Left lung (tissue), 10 donors: ENCODE measurements around the gene GRIK3. TPM values are rescaled to one million over a fixed set of nuclear protein-coding genes. Genes with fewer than 3 reads are reported as not detected.

Experiments
- ATAC-seq: fragments of 200-7000 bp; cut with Tn5 transposase; one replicate; pipeline ENCODE4 v1.9.1; 2020; ENCODE audit warnings: moderate library complexity
- DNase-seq, 4 donors: peaks; one replicate each; pipeline ENCODE4 v3.0.0-alpha.2; 2013 to 2020
- H3K27ac ChIP-seq, 2 donors: fragments of 200-600 bp; sonication (generic) in 1 of 2; one replicate each; pipeline versions ENCODE4 v1.5.0 to v1.8.0; 2020 to 2021
- H3K27me3 ChIP-seq, 2 donors: fragments of 200-600 bp; sonication (generic) in 1 of 2; one replicate each; pipeline versions ENCODE4 v1.5.0 to v1.8.0; 2020 to 2021
- H3K36me3 ChIP-seq, 2 donors: fragments of 200-600 bp; sonication (generic) in 1 of 2; one replicate each; pipeline versions ENCODE4 v1.5.0 to v1.8.0; 2020 to 2021
- H3K4me1 ChIP-seq, 2 donors: fragments of 200-600 bp; one replicate each; pipeline ENCODE4 v1.8.0; 2021
- H3K4me3 ChIP-seq, 2 donors: fragments of 200-600 bp; sonication (generic) in 1 of 2; one replicate each; pipeline versions ENCODE4 v1.5.0 to v1.8.0; 2020 to 2021; ENCODE audit warnings: mild to moderate bottlenecking in 1 of 2
- H3K9me3 ChIP-seq, 2 donors: fragments of 200-600 bp; sonication (generic) in 1 of 2; one replicate each; pipeline versions ENCODE4 v1.5.0 to v1.8.0; 2020 to 2021
- intact Hi-C, 2 donors: fragments of 100-400 bp; cut with DNase I; formaldehyde crosslinking; loops; one replicate each; pipeline versions ENCODE4 v1.11.2 to v1.14.2; 2022
- polyA plus RNA-seq, 6 donors: library from polyadenylated mRNA; unstranded; fragments of 120-200 nt; gene quantifications; one replicate each; pipeline ENCODE4 v1.2.1, GENCODE V29; 2013; ENCODE audit not compliant: insufficient read length in 6 of 6
- total RNA-seq, 2 donors: library from RNA; stranded (reverse); fragmentation: NEBNext Ultra II Directional; extraction: Animal tissue kit (Norgen Biotek cat#: 25700); gene quantifications; one replicate each; pipeline ENCODE4 v1.2.1, GENCODE V29; 2021
- TF ChIP-seq, protein P1 (sequence below), 2 donors: fragments of 200-600 bp; sonication (generic) in 1 of 2; IDR thresholded peaks; one replicate each; pipeline versions ENCODE4 v1.5.0 to v1.8.0; 2021; ENCODE audit warnings: antibody characterized with exemption in 2 of 2
- donor health status: DM: no; HTN: yes; CAD: no.
- donor health status: DM: no; HTN: no; CAD: no.

The GRIK3 gene
- total and polyA plus RNA-seq, 8 donors: 0.18 to 1.2 (median 0.48) TPM; not detected in 1

DNA sequence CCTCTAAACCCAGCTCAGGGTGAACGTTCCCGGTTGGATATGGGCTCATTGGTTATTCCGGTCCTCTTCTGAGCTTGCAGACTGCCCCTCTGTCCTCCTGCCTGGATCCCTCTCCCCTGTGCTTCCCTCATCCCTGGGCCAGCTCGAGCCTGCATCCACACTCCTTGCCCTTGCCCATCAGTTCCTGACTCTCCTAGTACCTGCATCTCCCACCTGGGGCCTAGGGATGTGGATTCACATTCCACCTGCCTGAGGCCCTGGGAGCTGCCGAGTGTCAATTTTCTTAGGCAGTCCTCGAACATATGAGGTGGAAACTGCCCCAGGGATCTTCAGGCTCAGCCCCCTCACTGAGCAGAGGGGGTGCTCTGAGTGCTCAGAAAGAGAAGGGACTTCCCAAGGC is 252.2 kb downstream of the GRIK3 start:
- no peak for ATAC-seq
- TF ChIP-seq, protein P1, sequence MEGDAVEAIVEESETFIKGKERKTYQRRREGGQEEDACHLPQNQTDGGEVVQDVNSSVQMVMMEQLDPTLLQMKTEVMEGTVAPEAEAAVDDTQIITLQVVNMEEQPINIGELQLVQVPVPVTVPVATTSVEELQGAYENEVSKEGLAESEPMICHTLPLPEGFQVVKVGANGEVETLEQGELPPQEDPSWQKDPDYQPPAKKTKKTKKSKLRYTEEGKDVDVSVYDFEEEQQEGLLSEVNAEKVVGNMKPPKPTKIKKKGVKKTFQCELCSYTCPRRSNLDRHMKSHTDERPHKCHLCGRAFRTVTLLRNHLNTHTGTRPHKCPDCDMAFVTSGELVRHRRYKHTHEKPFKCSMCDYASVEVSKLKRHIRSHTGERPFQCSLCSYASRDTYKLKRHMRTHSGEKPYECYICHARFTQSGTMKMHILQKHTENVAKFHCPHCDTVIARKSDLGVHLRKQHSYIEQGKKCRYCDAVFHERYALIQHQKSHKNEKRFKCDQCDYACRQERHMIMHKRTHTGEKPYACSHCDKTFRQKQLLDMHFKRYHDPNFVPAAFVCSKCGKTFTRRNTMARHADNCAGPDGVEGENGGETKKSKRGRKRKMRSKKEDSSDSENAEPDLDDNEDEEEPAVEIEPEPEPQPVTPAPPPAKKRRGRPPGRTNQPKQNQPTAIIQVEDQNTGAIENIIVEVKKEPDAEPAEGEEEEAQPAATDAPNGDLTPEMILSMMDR (IDR thresholded peaks at IDR 0.05): no peak
- H3K4me1 ChIP-seq: no peaks in the 10 kb centered on the region

DNA sequence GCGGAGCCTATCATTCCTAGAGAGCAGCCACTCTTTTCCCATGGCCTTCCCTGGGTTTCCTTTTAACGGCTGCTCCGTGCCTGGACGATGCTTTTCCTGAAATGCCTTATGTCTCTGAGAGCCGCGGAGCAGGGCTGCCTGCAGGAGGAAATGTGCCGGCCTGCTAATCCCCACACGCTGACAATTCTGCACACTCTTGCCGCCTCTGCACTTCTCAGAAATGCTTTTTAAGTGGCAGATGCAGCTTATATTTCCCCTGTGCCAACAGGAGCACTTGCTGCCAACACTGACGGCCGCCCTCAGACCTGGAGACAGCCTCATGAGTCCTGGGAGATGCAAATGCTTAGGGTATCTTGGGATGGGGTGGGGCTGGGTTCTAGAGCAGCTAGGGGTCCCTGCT is 253.2 kb downstream of the GRIK3 start:
- DNase-seq: no peak
- no peaks in the 10 kb centered on the region for H3K9me3 ChIP-seq
- H3K4me3 ChIP-seq: no peak overlapping the region
- no peak overlapping the region for H3K27ac ChIP-seq
- ATAC-seq: no peak
- TF ChIP-seq, protein P1 (IDR thresholded peaks at IDR 0.05): no peak
- intact Hi-C loops: no loop called here
- no peaks in the 10 kb centered on the region for H3K36me3 ChIP-seq
- H3K27me3 ChIP-seq: peaks cover 0 to 25% of the 10 kb centered on the region in 2 donors
- H3K4me1 ChIP-seq: no peaks in the 10 kb centered on the region

More for the DNA sequence above, 252.2 kb downstream of the GRIK3 start:
- no peak overlapping the region for H3K4me3 ChIP-seq
- no peaks in the 10 kb centered on the region for H3K9me3 ChIP-seq
- no peaks in the 10 kb centered on the region for H3K36me3 ChIP-seq
- H3K27ac ChIP-seq: no peak overlapping the region
- H3K27me3 ChIP-seq: peaks cover 0 to 22% of the 10 kb centered on the region in 2 donors
- no peak for DNase-seq
- intact Hi-C loops: no loop called here

DNA sequence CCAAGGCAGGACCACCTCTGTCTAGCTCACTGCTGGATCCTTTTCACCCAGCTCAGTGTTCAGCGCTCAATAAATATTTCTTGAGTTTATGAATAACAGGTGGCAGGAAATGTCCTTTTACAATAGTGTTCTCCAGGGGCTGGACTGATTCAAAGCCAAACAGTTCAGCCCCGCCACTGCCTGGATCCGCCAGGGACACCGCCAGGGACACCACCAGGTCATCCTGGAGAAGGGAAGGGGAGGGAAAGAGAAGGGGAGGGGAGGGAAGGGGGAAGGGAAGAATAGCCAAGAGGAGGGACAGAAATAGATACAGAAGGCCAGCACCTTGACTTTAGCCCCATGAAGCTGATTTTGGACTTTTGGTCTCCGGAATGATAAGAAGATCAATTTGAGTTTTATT is 255.6 kb downstream of the GRIK3 start:
- H3K4me1 ChIP-seq: no peaks in the 10 kb centered on the region
- no peak overlapping the region for H3K27ac ChIP-seq
- intact Hi-C loops: no loop called here
- no peak overlapping the region for H3K4me3 ChIP-seq
- no peaks in the 10 kb centered on the region for H3K9me3 ChIP-seq
- ATAC-seq: no peak
- H3K27me3 ChIP-seq: peaks cover 0 to 47% of the 10 kb centered on the region in 2 donors
- DNase-seq: no peak
- H3K36me3 ChIP-seq: no peaks in the 10 kb centered on the region
- TF ChIP-seq, protein P1 (IDR thresholded peaks at IDR 0.05): no peak

DNA sequence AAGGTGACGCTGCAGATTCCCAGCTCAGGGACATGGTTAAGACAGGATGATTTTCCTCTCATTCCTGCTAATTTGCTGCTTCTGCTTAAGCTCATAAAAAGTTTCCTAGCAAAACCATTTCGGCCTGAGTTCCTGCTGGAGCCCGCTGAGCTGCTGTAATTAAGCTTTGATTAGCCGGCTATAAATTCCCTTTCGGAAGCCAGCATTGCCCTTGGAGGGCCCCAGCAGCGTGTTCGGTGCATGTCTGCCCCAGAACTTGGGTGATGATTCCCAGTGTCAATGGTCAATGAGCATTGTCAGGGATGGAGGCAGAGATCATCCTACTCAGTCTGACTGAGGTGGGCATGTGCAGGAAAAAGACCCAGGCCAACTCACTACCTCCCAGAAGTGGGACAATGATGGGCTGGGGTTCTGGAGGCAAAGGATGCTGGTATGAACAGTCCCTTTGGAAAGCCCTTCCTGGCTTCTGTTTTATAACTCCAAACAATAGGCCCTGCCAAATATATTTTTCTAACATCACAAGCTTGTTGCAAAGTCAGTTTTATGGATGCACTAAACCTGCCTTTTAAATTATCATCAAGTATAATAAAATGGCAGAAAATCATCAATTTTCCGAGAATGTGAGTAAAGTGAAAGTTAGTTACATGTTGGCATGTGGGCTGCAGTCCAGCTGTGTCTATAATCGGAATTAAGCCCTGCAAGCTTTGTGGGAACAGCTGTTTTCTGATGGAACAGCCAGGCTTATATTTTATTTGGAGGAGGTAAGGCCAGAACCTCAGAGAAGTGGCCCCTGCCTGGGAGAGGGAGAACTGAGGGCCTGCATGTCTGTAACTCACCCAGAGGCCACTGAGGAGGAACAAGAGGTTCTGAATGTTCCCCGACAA is 257.1 kb downstream of the GRIK3 start:
- Histone ChIP-seq H3K4me1 (no peaks in the 10 kb centered on the region), H3K27ac (no peak overlapping the region), H3K27me3 (peaks cover 1 to 62% of the 10 kb centered on the region in 2 donors), H3K9me3 (no peaks in the 10 kb centered on the region), H3K4me3 (no peak overlapping the region), H3K36me3 (no peaks in the 10 kb centered on the region)
- intact Hi-C loops: no loop called here
- ATAC-seq: no peak
- no peak for DNase-seq
- TF ChIP-seq, protein P1 (IDR thresholded peaks at IDR 0.05): no peak

DNA sequence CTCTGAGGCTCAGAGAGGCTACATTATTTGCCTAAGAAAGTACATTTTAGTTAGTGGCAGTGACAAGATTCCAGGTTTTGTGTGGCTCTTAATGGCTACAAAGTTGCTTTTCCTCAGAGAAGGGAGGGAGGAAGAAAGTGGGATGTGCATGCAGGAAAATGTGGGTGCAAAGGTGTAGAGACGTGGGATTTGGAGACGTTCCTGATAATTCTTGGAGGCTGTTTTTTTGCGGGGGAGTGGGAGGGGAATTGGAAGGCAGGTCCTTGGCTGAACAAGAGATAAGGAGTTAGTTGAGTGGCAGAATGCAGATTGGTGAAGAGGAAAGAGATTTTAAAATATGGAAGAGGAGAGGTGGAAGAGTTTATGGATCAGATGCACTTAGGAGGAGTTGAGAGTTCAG is 258.1 kb downstream of the GRIK3 start:
- no peak for ATAC-seq
- H3K27me3 ChIP-seq: peaks cover 10 to 69% of the 10 kb centered on the region in 2 donors
- H3K9me3 ChIP-seq: no peaks in the 10 kb centered on the region
- DNase-seq: no peak
- TF ChIP-seq, protein P1 (IDR thresholded peaks at IDR 0.05): no peak
- intact Hi-C loops: no loop called here
- H3K36me3 ChIP-seq: no peaks in the 10 kb centered on the region
- H3K4me3 ChIP-seq: no peak overlapping the region
- H3K27ac ChIP-seq: no peak overlapping the region
- H3K4me1 ChIP-seq: no peaks in the 10 kb centered on the region
